GM12878 (cell line): ENCODE measurements around the gene NOXA1. TPM values are rescaled to one million over a fixed set of nuclear protein-coding genes. Genes with fewer than 3 reads are reported as not detected.

Experiments used
- BMI1 ChIP-seq: fragments of 450-650 bp; IDR thresholded peaks from 2 replicates; pipeline ENCODE4 v1.6.1; 2016; ENCODE audit warnings: mild to moderate bottlenecking, moderate library complexity, borderline replicate concordance
- CHD2 ChIP-seq: IDR thresholded peaks from 2 replicates; pipeline ENCODE4 v1.6.1; 2011; ENCODE audit warnings: low read depth, low read length, improper control_type of control experiment, borderline replicate concordance
- CREM ChIP-seq: IDR thresholded peaks from 2 replicates; pipeline ENCODE4 v1.6.1; 2014; ENCODE audit warnings: antibody characterized with exemption, low read depth
- GABPA ChIP-seq: IDR thresholded peaks from 2 replicates; pipeline ENCODE4 v1.6.1; 2014; ENCODE audit warnings: antibody characterized with exemption, low read depth, mild to moderate bottlenecking, inconsistent platforms
- HCFC1 ChIP-seq: fragments of 150-350 bp; IDR thresholded peaks from 2 replicates; pipeline ENCODE4 v1.6.1; 2014; ENCODE audit warnings: low read length
- HDAC6 ChIP-seq: fragments of 200-600 bp; sonication (generic); IDR thresholded peaks from one replicate; pipeline ENCODE4 v1.8.0; 2017; ENCODE audit warnings: antibody characterized with exemption; ENCODE audit not compliant: unreplicated experiment
- HSF1 ChIP-seq: fragments of 150-350 bp; IDR thresholded peaks from 2 replicates; pipeline ENCODE4 v1.6.1; 2014; ENCODE audit warnings: mild to moderate bottlenecking, low read depth, low read length
- IRF4 ChIP-seq: IDR thresholded peaks from 2 replicates; pipeline ENCODE4 v1.6.1; 2011; ENCODE audit warnings: low read depth, low read length
- MEF2A ChIP-seq: IDR thresholded peaks from 2 replicates; pipeline ENCODE4 v1.6.1; 2011; ENCODE audit warnings: low read depth, mild to moderate bottlenecking, low read length, moderate library complexity; ENCODE audit not compliant: insufficient read depth
- MTA2 ChIP-seq: fragments of 450-650 bp; IDR thresholded peaks from 2 replicates; pipeline ENCODE4 v1.6.1; 2016; ENCODE audit warnings: low read depth, mild to moderate bottlenecking, moderate library complexity
- MTA3 ChIP-seq: IDR thresholded peaks from 2 replicates; pipeline ENCODE4 v1.6.1; 2012; ENCODE audit warnings: low read length, inconsistent platforms, borderline replicate concordance
- MYC ChIP-seq: IDR thresholded peaks from 2 replicates; pipeline ENCODE4 v1.6.1; 2011; ENCODE audit warnings: mild to moderate bottlenecking, low read length, moderate library complexity, inconsistent platforms; ENCODE audit not compliant: insufficient read depth, insufficient replicate concordance, insufficient read length, severe bottlenecking
- NBN ChIP-seq: fragments of 450-650 bp; IDR thresholded peaks from 2 replicates; pipeline ENCODE4 v1.6.1; 2016
- POLR2A ChIP-seq: IDR thresholded peaks from 2 replicates; pipeline ENCODE4 v1.6.1; 2011; ENCODE audit warnings: low read depth, mild to moderate bottlenecking, low read length
- RAD21 ChIP-seq: IDR thresholded peaks from 2 replicates; pipeline ENCODE4 v1.6.1; 2011; ENCODE audit warnings: mild to moderate bottlenecking, low read depth, low read length, moderate library complexity; ENCODE audit not compliant: insufficient read depth
- RB1 ChIP-seq: fragments of 450-650 bp; formaldehyde crosslinking; IDR thresholded peaks from 2 replicates; pipeline ENCODE4 v1.6.1; 2017; ENCODE audit warnings: mild to moderate bottlenecking, borderline replicate concordance
- RBBP5 ChIP-seq: fragments of 200-600 bp; sonication (generic); conservative IDR thresholded peaks from 2 replicates; pipeline ENCODE4 v1.6.1; 2016
- RUNX3 ChIP-seq: IDR thresholded peaks from 2 replicates; pipeline ENCODE4 v1.6.1; 2012; ENCODE audit warnings: low read length, inconsistent platforms
- SP1 ChIP-seq: IDR thresholded peaks from one replicate; pipeline ENCODE4 v1.6.1; 2011; ENCODE audit warnings: low read depth, low read length
- TCF12 ChIP-seq: IDR thresholded peaks from 2 replicates; pipeline ENCODE4 v1.6.1; 2011; ENCODE audit warnings: low read depth, mild to moderate bottlenecking, low read length
- ZNF217 ChIP-seq: fragments of 450-650 bp; IDR thresholded peaks from 2 replicates; pipeline ENCODE4 v1.6.1; 2017; ENCODE audit warnings: antibody characterized with exemption, mild to moderate bottlenecking
- polyA plus RNA-seq, 11 experiments: library from polyadenylated mRNA; depleted of rRNA in 4 of 11; unstranded in 6 of 11; stranded (reverse) in 5 of 11; fragments of >200 nt; fragmentation: Nextera tagmentation in 4 of 11; fragmentation: Illumina TruSeq in 1 of 11; extraction: Ambion mirVana in 4 of 11; extraction: Trizol in 1 of 11; gene quantifications; 1 replicate in 1 of 11; 2 replicates in 10 of 11; pipeline versions ENCODE4 v1.2.1 to v1.2.3, GENCODE V29; 2011 to 2016; ENCODE audit warnings: inconsistent platforms in 2 of 11, missing spikeins in 2 of 11, low read depth in 1 of 11
- total RNA-seq, 4 experiments: library from RNA; depleted of rRNA in 3 of 4; stranded (reverse); fragments of >200 nt in 3 of 4; fragmentation: Illumina TruSeq in 1 of 4; extraction: Trizol in 1 of 4; gene quantifications; 2 replicates each; pipeline versions ENCODE4 v1.2.1 to v1.2.3, GENCODE V29; 2013 to 2021
- TF ChIP-seq, protein P1 (sequence below): IDR thresholded peaks from 2 replicates; pipeline ENCODE4 v1.6.1; 2012; ENCODE audit warnings: low read depth, low read length, improper control_type of control experiment
- TF ChIP-seq, protein P2 (sequence below): fragments of 450-650 bp; IDR thresholded peaks from 2 replicates; pipeline ENCODE4 v1.6.1; 2017; ENCODE audit warnings: mild to moderate bottlenecking, moderate library complexity

Gene NOXA1
- total and polyA plus RNA-seq, 10 of the 15 experiments (the other 5 are each of a cell fraction or from before 2014, with no cell fraction given) = 0.08 to 0.20 TPM; not detected in 8

DNA sequence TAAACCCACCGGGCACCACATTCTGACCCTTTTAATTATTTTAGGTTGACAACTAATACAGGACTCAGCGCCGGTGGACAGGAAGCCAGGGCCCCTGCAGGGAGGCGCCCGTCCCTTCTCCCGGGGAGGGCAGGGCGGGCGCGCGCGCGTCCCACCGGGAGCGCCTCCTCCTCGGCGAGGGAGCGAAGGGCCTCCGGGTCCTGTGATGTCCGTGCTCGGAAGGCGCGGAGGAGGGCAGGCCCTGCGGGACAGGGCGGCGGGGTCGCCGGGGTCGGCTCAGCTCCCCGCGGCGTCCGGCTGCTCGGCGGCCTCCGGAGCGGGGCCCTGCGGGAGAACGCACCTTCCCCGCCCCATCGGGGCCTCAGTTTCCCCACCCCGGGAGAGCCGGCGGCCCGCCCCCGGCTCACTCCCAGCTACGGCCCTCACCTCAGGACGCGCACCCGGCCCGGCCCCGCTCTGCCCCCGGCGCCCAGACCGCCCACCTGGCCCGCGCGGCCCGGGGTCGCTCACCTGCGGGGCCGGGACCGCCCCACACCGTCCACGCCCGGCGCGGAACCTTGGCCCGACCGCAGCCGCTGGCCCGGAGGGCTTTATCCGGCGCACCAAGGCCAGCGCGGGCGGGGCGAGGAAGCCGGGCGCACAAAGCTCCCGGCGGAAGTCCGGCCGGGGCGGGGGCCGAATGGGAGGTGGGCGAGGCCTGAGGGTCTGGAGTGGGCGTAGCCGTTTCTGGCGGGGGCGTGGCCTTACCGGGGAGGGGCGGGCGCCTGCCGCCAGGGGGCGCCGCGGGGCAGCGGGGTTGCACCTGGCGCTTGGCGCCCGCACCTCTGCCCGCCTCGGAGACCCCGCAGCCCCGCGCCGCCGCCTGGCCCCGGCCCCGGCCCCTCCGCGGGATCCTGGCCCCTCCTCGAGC lies at the start of gene NOXA1, which contains the start of gene EXD3 (continued):
- no peak for TF ChIP-seq MTA2
- TF ChIP-seq HSF1 = peak; percentile 58; the same call in 1 of the 2 replicates
- TF ChIP-seq RB1 = peak; percentile 96; the same call in 1 of the 2 replicates
- TF ChIP-seq, protein P1, sequence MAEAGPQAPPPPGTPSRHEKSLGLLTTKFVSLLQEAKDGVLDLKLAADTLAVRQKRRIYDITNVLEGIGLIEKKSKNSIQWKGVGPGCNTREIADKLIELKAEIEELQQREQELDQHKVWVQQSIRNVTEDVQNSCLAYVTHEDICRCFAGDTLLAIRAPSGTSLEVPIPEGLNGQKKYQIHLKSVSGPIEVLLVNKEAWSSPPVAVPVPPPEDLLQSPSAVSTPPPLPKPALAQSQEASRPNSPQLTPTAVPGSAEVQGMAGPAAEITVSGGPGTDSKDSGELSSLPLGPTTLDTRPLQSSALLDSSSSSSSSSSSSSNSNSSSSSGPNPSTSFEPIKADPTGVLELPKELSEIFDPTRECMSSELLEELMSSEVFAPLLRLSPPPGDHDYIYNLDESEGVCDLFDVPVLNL = peak; percentile 38; the same call in 1 of the 2 replicates
- peak; percentile 90 for TF ChIP-seq RUNX3
- 0 out of 2 replicates have a peak, but pooled peaks have one; percentile 39 for TF ChIP-seq MEF2A
- peak; percentile 55 for TF ChIP-seq MYC
- peak; percentile 85 for TF ChIP-seq HCFC1
- no peak for TF ChIP-seq BMI1
- TF ChIP-seq, protein P2, sequence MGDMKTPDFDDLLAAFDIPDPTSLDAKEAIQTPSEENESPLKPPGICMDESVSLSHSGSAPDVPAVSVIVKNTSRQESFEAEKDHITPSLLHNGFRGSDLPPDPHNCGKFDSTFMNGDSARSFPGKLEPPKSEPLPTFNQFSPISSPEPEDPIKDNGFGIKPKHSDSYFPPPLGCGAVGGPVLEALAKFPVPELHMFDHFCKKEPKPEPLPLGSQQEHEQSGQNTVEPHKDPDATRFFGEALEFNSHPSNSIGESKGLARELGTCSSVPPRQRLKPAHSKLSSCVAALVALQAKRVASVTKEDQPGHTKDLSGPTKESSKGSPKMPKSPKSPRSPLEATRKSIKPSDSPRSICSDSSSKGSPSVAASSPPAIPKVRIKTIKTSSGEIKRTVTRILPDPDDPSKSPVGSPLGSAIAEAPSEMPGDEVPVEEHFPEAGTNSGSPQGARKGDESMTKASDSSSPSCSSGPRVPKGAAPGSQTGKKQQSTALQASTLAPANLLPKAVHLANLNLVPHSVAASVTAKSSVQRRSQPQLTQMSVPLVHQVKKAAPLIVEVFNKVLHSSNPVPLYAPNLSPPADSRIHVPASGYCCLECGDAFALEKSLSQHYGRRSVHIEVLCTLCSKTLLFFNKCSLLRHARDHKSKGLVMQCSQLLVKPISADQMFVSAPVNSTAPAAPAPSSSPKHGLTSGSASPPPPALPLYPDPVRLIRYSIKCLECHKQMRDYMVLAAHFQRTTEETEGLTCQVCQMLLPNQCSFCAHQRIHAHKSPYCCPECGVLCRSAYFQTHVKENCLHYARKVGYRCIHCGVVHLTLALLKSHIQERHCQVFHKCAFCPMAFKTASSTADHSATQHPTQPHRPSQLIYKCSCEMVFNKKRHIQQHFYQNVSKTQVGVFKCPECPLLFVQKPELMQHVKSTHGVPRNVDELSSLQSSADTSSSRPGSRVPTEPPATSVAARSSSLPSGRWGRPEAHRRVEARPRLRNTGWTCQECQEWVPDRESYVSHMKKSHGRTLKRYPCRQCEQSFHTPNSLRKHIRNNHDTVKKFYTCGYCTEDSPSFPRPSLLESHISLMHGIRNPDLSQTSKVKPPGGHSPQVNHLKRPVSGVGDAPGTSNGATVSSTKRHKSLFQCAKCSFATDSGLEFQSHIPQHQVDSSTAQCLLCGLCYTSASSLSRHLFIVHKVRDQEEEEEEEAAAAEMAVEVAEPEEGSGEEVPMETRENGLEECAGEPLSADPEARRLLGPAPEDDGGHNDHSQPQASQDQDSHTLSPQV = peak; percentile 79
- no peak for TF ChIP-seq HDAC6
- 0 out of 2 replicates have a peak, but pooled peaks have one; percentile 49 for TF ChIP-seq CREM
- peak; percentile 68; the same call in 1 of the 2 replicates for TF ChIP-seq CHD2
- peak; percentile 70 for TF ChIP-seq POLR2A
- TF ChIP-seq NBN = no peak
- no peak for TF ChIP-seq IRF4
- TF ChIP-seq TCF12 = peak; percentile 78; the same call in 1 of the 2 replicates
- peak; percentile 45 for TF ChIP-seq RAD21
- TF ChIP-seq MTA3 = no peak
- peak; percentile 90 for TF ChIP-seq GABPA
- no peak for TF ChIP-seq RBBP5
- TF ChIP-seq ZNF217 = peak; percentile 77
- peak; percentile 76 for TF ChIP-seq SP1
